Activated effector memory CD4-positive, alpha-beta T cell treated with Interleukin-2 at 50 U/mL for 16 hours (primary cell): ENCODE data around the gene ASB6.
"Not testable (repeated sequence)": the region's sequence is repeated elsewhere in the genome, so short reads cannot be mapped to it uniquely, and the experiment has no call there.

Source experiments
- DNase-seq: peaks from one replicate; pipeline ENCODE4 v3.0.0-alpha.2; 2020

Gene ASB6

GRCh38 chr9:129666575-129666974 lies 24.6 kb upstream of the ASB6 start:
- no peak for DNase-seq

GRCh38 chr9:129665814-129666520 lies 24.0 kb upstream of the ASB6 start:
- DNase-seq, result no peak

GRCh38 chr9:129665389-129665775 lies 23.4 kb upstream of the ASB6 start, which contains the start of gene PRRX2:
Gene PRRX2 (plus strand): TSS chr9:129665647. CDS start chr9:129665868, 221 bp downstream.
- no peak for DNase-seq

GRCh38 chr9:129664746-129665388 lies 22.9 kb upstream of the ASB6 start:
- DNase-seq, result no peak

GRCh38 chr9:129662239-129662638 lies 20.3 kb upstream of the ASB6 start:
- not testable (repeated sequence) for DNase-seq

GRCh38 chr9:129661029-129661428 lies 19.1 kb upstream of the ASB6 start:
- no peak for DNase-seq

GRCh38 chr9:129656795-129657390 lies 14.9 kb upstream of the ASB6 start:
- DNase-seq, result no peak

- no peak for DNase-seq
Measured at GRCh38 chr9:129655696-129656095, 13.7 kb upstream of the ASB6 start.

GRCh38 chr9:129655154-129655553 lies 13.2 kb upstream of the ASB6 start:
- no peak for DNase-seq

GRCh38 chr9:129654554-129655040 lies 12.6 kb upstream of the ASB6 start:
- DNase-seq, result no peak

- no peak for DNase-seq
Measured at GRCh38 chr9:129653823-129654553, 12.0 kb upstream of the ASB6 start.

GRCh38 chr9:129650680-129651235 lies 8.8 kb upstream of the ASB6 start:
- DNase-seq, result no peak

GRCh38 chr9:129649726-129650679 lies 8.1 kb upstream of the ASB6 start:
- DNase-seq, result no peak

GRCh38 chr9:129648764-129649115 lies 6.8 kb upstream of the ASB6 start:
- no peak for DNase-seq

GRCh38 chr9:129648092-129648763 lies 6.3 kb upstream of the ASB6 start:
- no peak for DNase-seq

GRCh38 chr9:129647635-129648034 lies 5.7 kb upstream of the ASB6 start:
- no peak for DNase-seq

GRCh38 chr9:129646654-129647053 lies 4.7 kb upstream of the ASB6 start:
- no peak for DNase-seq

GRCh38 chr9:129646252-129646651 lies 4.3 kb upstream of the ASB6 start:
- DNase-seq, result no peak

- DNase-seq, result no peak
Measured at GRCh38 chr9:129644902-129645301, 3.0 kb upstream of the ASB6 start.

GRCh38 chr9:129644365-129644764 lies 2.4 kb upstream of the ASB6 start:
- DNase-seq, result no peak

- DNase-seq, result no peak
Measured at GRCh38 chr9:129643706-129644105, 1.8 kb upstream of the ASB6 start.
